ENCODE results near the gene CLECL1. TPM values are rescaled to one million over a fixed set of nuclear protein-coding genes. Genes with fewer than 3 reads are reported as not detected.

CLECL1 gene
- total and polyA plus RNA-seq, 2 of the 4 experiments (the other 2 are of a cell fraction) = not detected

DNA sequence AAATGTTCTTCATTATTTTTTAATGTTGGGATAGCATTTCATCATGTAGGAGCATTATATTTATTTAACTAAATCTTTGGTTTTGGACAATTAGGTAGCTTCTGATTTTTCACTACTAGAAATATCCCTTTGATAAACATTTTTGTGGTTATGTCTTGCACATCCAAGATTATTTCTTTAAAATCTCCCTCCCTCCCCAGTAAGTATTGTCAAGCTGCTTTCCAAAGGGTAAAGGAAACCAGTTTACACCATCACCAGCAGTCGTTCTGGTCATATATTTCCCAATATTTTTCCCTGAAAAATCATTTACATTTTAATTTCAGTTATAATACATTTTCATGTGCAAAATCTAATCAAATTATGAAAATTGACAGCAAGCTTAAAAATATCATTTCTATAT is 16.7 kb upstream of the CLECL1 start:
- Histone ChIP-seq H2BK5ac (ENCODE audit: low read depth, low read length, poor library complexity, severe bottlenecking) (no peak overlapping the region), H4K5ac (ENCODE audit: low read depth, low read length) (no peak overlapping the region), H3K4ac (ENCODE audit: low read depth, low read length) (no peak overlapping the region), H2BK20ac (ENCODE audit: low read depth, low read length) (no peak overlapping the region), H2AK9ac (replicated peaks; ENCODE audit: low read depth, low read length, poor library complexity) (no peak overlapping the region), H3K27me3 (ENCODE audit: control insufficient read depth, insufficient read depth, low read length) (peaks cover 5% of the 10 kb centered on the region), H3K4me3 (ENCODE audit: insufficient read depth, low read depth, low read length) (no peak overlapping the region), H3K56ac (ENCODE audit: extremely low read depth, insufficient read depth, low read length) (no peak overlapping the region), H4K20me1 (ENCODE audit: insufficient read depth, low read length) (no peaks in the 10 kb centered on the region), H3K27ac (ENCODE audit: insufficient read depth, low read length) (no peak overlapping the region), H3K4me2 (ENCODE audit: low read depth, low read length) (no peak overlapping the region), H3K14ac (replicated peaks; ENCODE audit: low read depth, low read length) (no peak overlapping the region), H2AFZ (replicated peaks; ENCODE audit: low read length, poor library complexity) (no peak overlapping the region), H2BK15ac (ENCODE audit: low read depth, low read length) (no peak overlapping the region), H2AK5ac (ENCODE audit: low read depth, low read length) (no peak overlapping the region), H3K9me3 (ENCODE audit: control insufficient read depth, insufficient read depth, low read length) (no peaks in the 10 kb centered on the region), H3K23ac (ENCODE audit: low read depth, low read length) (no peak overlapping the region), H4K91ac (ENCODE audit: insufficient read depth, low read depth, low read length) (no peak overlapping the region), H2BK120ac (ENCODE audit: low read depth, low read length) (no peak overlapping the region), H3K18ac (ENCODE audit: low read depth, low read length) (no peak overlapping the region), H3K9me1 (ENCODE audit: insufficient read depth, low read length) (no peaks in the 10 kb centered on the region), H3K4me1 (ENCODE audit: control insufficient read depth, insufficient read depth, low read length) (no peaks in the 10 kb centered on the region), H3K9ac (ENCODE audit: low read depth, low read length) (no peak overlapping the region), H4K8ac (ENCODE audit: low read depth in 2 of 2, low read length in 2 of 2) (no peak overlapping the region), H3K79me1 (ENCODE audit: low read depth in 1 of 2, low read length in 2 of 2) (no peaks in the 10 kb centered on the region), H3K36me3 (ENCODE audit: control insufficient read depth, insufficient read depth, low read length) (no peaks in the 10 kb centered on the region)
- ATAC-seq (ENCODE audit: low read depth) (no peak), DNase-seq (no peak)
- no CpG with 5 or more reads among the region's 1 CpG for WGBS, 2 experiments (ENCODE audit: extremely low coverage in 2 of 2, insufficient read length in 1 of 2)
- ChIA-PET POLR2A (ENCODE audit: unreplicated experiment) (no interaction called here), CTCF (interaction anchor here (0.6 to 4.1 kb wide), 10 partner anchors 15 to 404 kb away, joined by 3 to 39 read pairs (median 4); no protein-coding TSS in a partner anchor)
- TF ChIP-seq, protein P1, sequence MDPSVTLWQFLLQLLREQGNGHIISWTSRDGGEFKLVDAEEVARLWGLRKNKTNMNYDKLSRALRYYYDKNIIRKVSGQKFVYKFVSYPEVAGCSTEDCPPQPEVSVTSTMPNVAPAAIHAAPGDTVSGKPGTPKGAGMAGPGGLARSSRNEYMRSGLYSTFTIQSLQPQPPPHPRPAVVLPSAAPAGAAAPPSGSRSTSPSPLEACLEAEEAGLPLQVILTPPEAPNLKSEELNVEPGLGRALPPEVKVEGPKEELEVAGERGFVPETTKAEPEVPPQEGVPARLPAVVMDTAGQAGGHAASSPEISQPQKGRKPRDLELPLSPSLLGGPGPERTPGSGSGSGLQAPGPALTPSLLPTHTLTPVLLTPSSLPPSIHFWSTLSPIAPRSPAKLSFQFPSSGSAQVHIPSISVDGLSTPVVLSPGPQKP (IDR thresholded peaks at IDR 0.05; ENCODE audit: borderline replicate concordance, low read depth, low read length) = no peak
- TF ChIP-seq MAZ (IDR thresholded peaks at IDR 0.05; ENCODE audit: borderline replicate concordance, low read depth, low read length) (no peak), POLR2A (IDR thresholded peaks at IDR 0.05; ENCODE audit: low read depth, low read length) (no peak), MXI1 (IDR thresholded peaks at IDR 0.05; ENCODE audit: borderline replicate concordance, low read depth, low read length) (no peak), NFE2L2 (IDR thresholded peaks at IDR 0.05; ENCODE audit: low read depth, low read length) (no peak), SMC3 (IDR thresholded peaks at IDR 0.05; ENCODE audit: low read depth, low read length) (no peak), BHLHE40 (IDR thresholded peaks at IDR 0.05; ENCODE audit: low read depth, low read length) (no peak), RFX5 (IDR thresholded peaks at IDR 0.05; ENCODE audit: low read depth, low read length) (no peak), FOS (IDR thresholded peaks at IDR 0.05; ENCODE audit: low read depth, low read length) (no peak), CEBPB (IDR thresholded peaks at IDR 0.05; ENCODE audit: low read depth, low read length) (no peak)
- TF ChIP-seq, protein P2, sequence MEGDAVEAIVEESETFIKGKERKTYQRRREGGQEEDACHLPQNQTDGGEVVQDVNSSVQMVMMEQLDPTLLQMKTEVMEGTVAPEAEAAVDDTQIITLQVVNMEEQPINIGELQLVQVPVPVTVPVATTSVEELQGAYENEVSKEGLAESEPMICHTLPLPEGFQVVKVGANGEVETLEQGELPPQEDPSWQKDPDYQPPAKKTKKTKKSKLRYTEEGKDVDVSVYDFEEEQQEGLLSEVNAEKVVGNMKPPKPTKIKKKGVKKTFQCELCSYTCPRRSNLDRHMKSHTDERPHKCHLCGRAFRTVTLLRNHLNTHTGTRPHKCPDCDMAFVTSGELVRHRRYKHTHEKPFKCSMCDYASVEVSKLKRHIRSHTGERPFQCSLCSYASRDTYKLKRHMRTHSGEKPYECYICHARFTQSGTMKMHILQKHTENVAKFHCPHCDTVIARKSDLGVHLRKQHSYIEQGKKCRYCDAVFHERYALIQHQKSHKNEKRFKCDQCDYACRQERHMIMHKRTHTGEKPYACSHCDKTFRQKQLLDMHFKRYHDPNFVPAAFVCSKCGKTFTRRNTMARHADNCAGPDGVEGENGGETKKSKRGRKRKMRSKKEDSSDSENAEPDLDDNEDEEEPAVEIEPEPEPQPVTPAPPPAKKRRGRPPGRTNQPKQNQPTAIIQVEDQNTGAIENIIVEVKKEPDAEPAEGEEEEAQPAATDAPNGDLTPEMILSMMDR (conservative IDR thresholded peaks at IDR 0.05; ENCODE audit: low read depth, low read length) = no peak
- TF ChIP-seq, protein P3, sequence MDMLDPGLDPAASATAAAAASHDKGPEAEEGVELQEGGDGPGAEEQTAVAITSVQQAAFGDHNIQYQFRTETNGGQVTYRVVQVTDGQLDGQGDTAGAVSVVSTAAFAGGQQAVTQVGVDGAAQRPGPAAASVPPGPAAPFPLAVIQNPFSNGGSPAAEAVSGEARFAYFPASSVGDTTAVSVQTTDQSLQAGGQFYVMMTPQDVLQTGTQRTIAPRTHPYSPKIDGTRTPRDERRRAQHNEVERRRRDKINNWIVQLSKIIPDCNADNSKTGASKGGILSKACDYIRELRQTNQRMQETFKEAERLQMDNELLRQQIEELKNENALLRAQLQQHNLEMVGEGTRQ (IDR thresholded peaks at IDR 0.05; ENCODE audit: low read depth, low read length) = no peak
- intact Hi-C loops (cut with micrococcal nuclease) (loop anchor here (1.0 to 10.0 kb wide), 8 partner anchors 49 to 813 kb away; partner anchors contain the start of genes CLEC12B, CLEC9A and GABARAPL1), dilution Hi-C loops (cut with HindIII; ENCODE audit: low sequenced_read_pairs, unreplicated experiment) (no loop called here), in situ Hi-C loops (cut with MboI; ENCODE audit: low sequenced_read_pairs) (loop anchor here (5.0 kb wide), 1 partner anchor 178 kb away; no protein-coding TSS in a partner anchor)
- no TSS peak for BruUV-seq (replicated peaks)
